GM12878 (cell line): ENCODE results near the gene PRKCZ. TPM values are rescaled to one million over a fixed set of nuclear protein-coding genes. Genes with fewer than 3 reads are reported as not detected.

Experiments used
- ATAC-seq: fragments of 200-7000 bp; cut with Tn5 transposase; 3 replicates; pipeline ENCODE4 v1.9.1; 2020; ENCODE audit warnings: mild to moderate bottlenecking, moderate library complexity
- BruUV-seq: library from RNA; stranded (reverse); fragments of 400-500 nt; replicated peaks from 2 replicates; lab custom pipeline; 2021; lab: Mats Ljungman, UMichigan
- CTCF ChIA-PET: fragments of 300-600 bp; sonication (Branson Sonifier 250); formaldehyde crosslinking; extraction: SDS; loops from one replicate; lab custom pipeline; 2021; ENCODE audit warnings: inconsistent platforms; lab: Yijun Ruan, JAX
- POLR2A ChIA-PET: fragments of 350-600 bp; formaldehyde crosslinking; extraction: SDS; loops from one replicate; lab custom pipeline; 2021; ENCODE audit warnings: inconsistent platforms; lab: Charles Lee
- RAD21 ChIA-PET: fragments of 300-600 bp; sonication (Branson Sonifier 250); formaldehyde crosslinking; loops from one replicate; lab custom pipeline; 2023; ENCODE audit warnings: antibody characterized with exemption; ENCODE audit not compliant: unreplicated experiment; lab: Charles Lee
- SMC1A ChIA-PET: fragments of 300-600 bp; sonication (Branson Sonifier 250); formaldehyde crosslinking; loops from one replicate; lab custom pipeline; 2023; ENCODE audit not compliant: unreplicated experiment, uncharacterized antibody; lab: Charles Lee
- DNase-seq: peaks from one replicate; pipeline ENCODE4 v3.0.0-alpha.2; 2011; ENCODE audit warnings: low read depth, low spot score
- FAIRE-seq: peaks from 3 replicates; lab custom pipeline; 2011; peaks lifted over from hg19 to GRCh38; lab: Jason Lieb, UNC
- H2AFZ ChIP-seq: 2 replicates; pipeline ENCODE4 v1.6.0; 2011; ENCODE audit warnings: low read depth, low read length, control low read depth; ENCODE audit not compliant: control insufficient read depth
- H3K27ac ChIP-seq: 2 replicates; pipeline ENCODE4 v1.5.1; 2011; ENCODE audit warnings: control low read depth; ENCODE audit not compliant: control insufficient read depth, insufficient read depth
- H3K27me3 ChIP-seq, 2 experiments: replicated peaks in 1 of 2; 2 replicates each; pipeline versions ENCODE4 v1.6.0 to v1.6.1; 2011; ENCODE audit warnings: low read length in 1 of 2; ENCODE audit not compliant: control insufficient read depth in 2 of 2, insufficient read depth in 2 of 2
- H3K36me3 ChIP-seq, 2 experiments: 2 replicates each; pipeline ENCODE4 v1.5.1; 2011; ENCODE audit warnings: low read length in 1 of 2; ENCODE audit not compliant: control insufficient read depth in 2 of 2, insufficient read depth in 2 of 2
- H3K4me1 ChIP-seq: 2 replicates; pipeline ENCODE4 v1.6.1; 2011; ENCODE audit warnings: mild to moderate bottlenecking, low read length, moderate library complexity, mixed read lengths; ENCODE audit not compliant: control insufficient read depth, insufficient read depth
- H3K4me2 ChIP-seq: 2 replicates; pipeline ENCODE4 v1.6.0; 2011; ENCODE audit warnings: control low read depth; ENCODE audit not compliant: control insufficient read depth, insufficient read depth
- H3K4me3 ChIP-seq: fragments of 200-600 bp; sonication (generic); 2 replicates; pipeline ENCODE4 v1.5.1; 2016
- H3K79me2 ChIP-seq: 2 replicates; pipeline ENCODE4 v1.6.0; 2011; ENCODE audit warnings: low read length; ENCODE audit not compliant: control insufficient read depth, insufficient read depth
- H3K9ac ChIP-seq: 2 replicates; pipeline ENCODE4 v1.8.0; 2011; ENCODE audit warnings: low read length, control low read depth, mixed read lengths; ENCODE audit not compliant: control insufficient read depth, insufficient read depth
- H3K9me3 ChIP-seq: replicated peaks from 3 replicates; pipeline ENCODE4 v1.5.1; 2011; ENCODE audit warnings: mild to moderate bottlenecking, low read length; ENCODE audit not compliant: control insufficient read depth, insufficient read depth
- H4K20me1 ChIP-seq: 2 replicates; pipeline ENCODE4 v1.6.0; 2011; ENCODE audit not compliant: control insufficient read depth, insufficient read depth
- CBFB ChIP-seq: IDR thresholded peaks from 2 replicates; pipeline ENCODE4 v1.6.1; 2016; ENCODE audit warnings: antibody characterized with exemption, low read depth
- IRF5 ChIP-seq: fragments of 450-650 bp; IDR thresholded peaks from 2 replicates; pipeline ENCODE4 v1.6.1; 2017; ENCODE audit warnings: borderline replicate concordance
- JUND ChIP-seq: IDR thresholded peaks from 2 replicates; pipeline ENCODE4 v1.6.1; 2012; ENCODE audit warnings: low read depth, mild to moderate bottlenecking, low read length, improper control_type of control experiment, moderate library complexity
- MAX ChIP-seq: IDR thresholded peaks from 2 replicates; pipeline ENCODE4 v1.6.1; 2012; ENCODE audit warnings: low read depth, low read length, improper control_type of control experiment
- MEF2B ChIP-seq: fragments of 450-650 bp; IDR thresholded peaks from 2 replicates; pipeline ENCODE4 v1.6.1; 2018; ENCODE audit warnings: mild to moderate bottlenecking, moderate library complexity; ENCODE audit not compliant: partially characterized antibody, poor library complexity, severe bottlenecking
- NKRF ChIP-seq: fragments of 450-650 bp; conservative IDR thresholded peaks from 2 replicates; pipeline ENCODE4 v1.6.1; 2017; ENCODE audit warnings: mild to moderate bottlenecking, moderate library complexity
- PAX8 ChIP-seq: fragments of 450-650 bp; IDR thresholded peaks from 2 replicates; pipeline ENCODE4 v1.6.1; 2017; ENCODE audit warnings: mild to moderate bottlenecking, moderate library complexity
- RB1 ChIP-seq: fragments of 450-650 bp; formaldehyde crosslinking; IDR thresholded peaks from 2 replicates; pipeline ENCODE4 v1.6.1; 2017; ENCODE audit warnings: mild to moderate bottlenecking, borderline replicate concordance
- RUNX3 ChIP-seq: IDR thresholded peaks from 2 replicates; pipeline ENCODE4 v1.6.1; 2012; ENCODE audit warnings: low read length, inconsistent platforms
- SPI1 ChIP-seq: IDR thresholded peaks from 2 replicates; pipeline ENCODE4 v1.6.1; 2011; ENCODE audit warnings: low read depth, mild to moderate bottlenecking, low read length, moderate library complexity, borderline replicate concordance; ENCODE audit not compliant: insufficient read depth
- SREBF2 ChIP-seq: IDR thresholded peaks from 2 replicates; pipeline ENCODE4 v1.6.1; 2012; ENCODE audit warnings: mild to moderate bottlenecking, low read length
- STAT1 ChIP-seq: fragments of 450-650 bp; conservative IDR thresholded peaks from 2 replicates; pipeline ENCODE4 v1.6.1; 2014; ENCODE audit warnings: antibody characterized with exemption, mild to moderate bottlenecking
- ZNF217 ChIP-seq: fragments of 450-650 bp; IDR thresholded peaks from 2 replicates; pipeline ENCODE4 v1.6.1; 2017; ENCODE audit warnings: antibody characterized with exemption, mild to moderate bottlenecking
- WGBS: methylation state at CpG from one replicate; pipeline ENCODE4 v1.1.6; 2016; ENCODE audit warnings: low lambda C conversion rate; ENCODE audit not compliant: insufficient replicate concordance, insufficient coverage; ENCODE audit errors: missing lambda C conversion rate; 5-methylcytosine and 5-hydroxymethylcytosine counted together
- in situ Hi-C: fragments of 300-500 bp; cut with MboI; formaldehyde crosslinking; loops from 9 replicates; pipeline ENCODE4 v1.14.3; 2018; ENCODE audit warnings: mixed read lengths
- intact Hi-C: fragments of 100-400 bp; cut with micrococcal nuclease; formaldehyde crosslinking; loops from one replicate; pipeline ENCODE4 v1.14.2; 2022; ENCODE audit not compliant: unreplicated experiment
- polyA plus RNA-seq, 11 experiments: library from polyadenylated mRNA; depleted of rRNA in 4 of 11; unstranded in 6 of 11; stranded (reverse) in 5 of 11; fragments of >200 nt; fragmentation: Nextera tagmentation in 4 of 11; fragmentation: Illumina TruSeq in 1 of 11; extraction: Ambion mirVana in 4 of 11; extraction: Trizol in 1 of 11; gene quantifications; 1 replicate in 1 of 11; 2 replicates in 10 of 11; pipeline versions ENCODE4 v1.2.1 to v1.2.3, GENCODE V29; 2011 to 2016; ENCODE audit warnings: inconsistent platforms in 2 of 11, missing spikeins in 2 of 11, low read depth in 1 of 11
- total RNA-seq, 4 experiments: library from RNA; depleted of rRNA in 3 of 4; stranded (reverse); fragments of >200 nt in 3 of 4; fragmentation: Illumina TruSeq in 1 of 4; extraction: Trizol in 1 of 4; gene quantifications; 2 replicates each; pipeline versions ENCODE4 v1.2.1 to v1.2.3, GENCODE V29; 2013 to 2021

Gene PRKCZ
- total and polyA plus RNA-seq, 10 of the 15 experiments (the other 5 are each of a cell fraction or from before 2014, with no cell fraction given), result 0.05 to 1.9 (median 0.64) TPM; not detected in 1

- TF ChIP-seq RB1 (no peak), STAT1 (no peak), ZNF217 (no peak), RUNX3 (no peak), NKRF (no peak)
- TF ChIP-seq, all 136 proteins: peak for 0
Measured at GRCh38 chr1:2056955-2057590, 6.9 kb downstream of the PRKCZ start (continued).

GRCh38 chr1:2059290-2059953, 9.2 kb downstream of the PRKCZ start:
- H3K9me3 ChIP-seq, result peaks cover under 1% of the 10 kb centered on the region; the same call in 1 of the 3 replicates
- WGBS, result 89% methylated on average over 33 of the region's 35 CpGs
- TF ChIP-seq SPI1 (no peak), MEF2B (no peak), CBFB (no peak), SREBF2 (no peak), MAX (no peak), PAX8 (no peak), IRF5 (no peak), JUND (no peak)
- no peak overlapping the region for H3K27ac ChIP-seq
- no TSS peak for BruUV-seq
- H3K36me3 ChIP-seq, result no peaks in the 10 kb centered on the region
- no peaks in the 10 kb centered on the region for H3K27me3 ChIP-seq
- H3K4me1 ChIP-seq, result no peaks in the 10 kb centered on the region
- no peak overlapping the region for H3K4me3 ChIP-seq
- ChIA-PET CTCF (interaction anchor here (1.4 kb wide), 1 partner anchor 13 kb away, joined by 4 read pairs; no protein-coding TSS in a partner anchor), RAD21 (no interaction called here), SMC1A (no interaction called here), POLR2A (no interaction called here)
- no peaks in the 10 kb centered on the region for H4K20me1 ChIP-seq
- ATAC-seq, result no peak
- DNase-seq, result no peak
- H3K79me2 ChIP-seq, result no peaks in the 10 kb centered on the region
- H3K9ac ChIP-seq, result no peak overlapping the region
- no peak overlapping the region for H3K4me2 ChIP-seq
- no peak for FAIRE-seq
- intact Hi-C loops (no loop called here), in situ Hi-C loops (no loop called here)
- H2AFZ ChIP-seq, result no peak overlapping the region
